ENCODE results near the gene NFIB. TPM values are rescaled to one million over a fixed set of nuclear protein-coding genes. Genes with fewer than 3 reads are reported as not detected.

The NFIB gene
- polyA plus RNA-seq, 3 donors = not detected

DNA sequence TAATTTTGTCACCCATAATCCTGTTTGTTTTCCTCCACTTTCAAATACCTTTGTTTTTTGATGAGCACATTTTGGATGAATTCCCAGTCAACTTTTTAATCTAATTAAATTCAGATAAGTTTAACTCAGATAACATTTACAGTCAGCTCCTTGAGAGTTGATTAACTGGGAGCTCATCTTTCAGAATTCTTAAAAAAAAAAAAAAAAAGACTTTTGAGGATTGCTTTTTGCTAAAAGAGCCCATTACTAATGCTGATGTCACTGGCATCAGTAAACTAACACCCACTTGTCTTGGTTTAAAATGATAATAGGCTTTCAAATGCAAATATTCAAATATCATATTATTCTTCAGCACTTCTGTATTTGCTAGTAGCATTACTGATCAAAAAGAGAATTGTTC lies 47.1 kb upstream of the NFIB start:
- Histone ChIP-seq H3K4me2 (replicated peaks; ENCODE audit: extremely low read depth, low read length, poor library complexity, severe bottlenecking) (no peak overlapping the region), H3K27me3 (ENCODE audit: control insufficient read depth in 2 of 2, insufficient read depth in 2 of 2, low read length in 2 of 2) (peaks cover 0 to 11% of the 10 kb centered on the region in 2 donors), H2AFZ (ENCODE audit: insufficient read depth, low read depth, low read length, poor library complexity, severe bottlenecking) (no peak overlapping the region), H3K9me3 (replicated peaks in 1 of 2; ENCODE audit: control insufficient read depth in 1 of 2, insufficient read depth in 1 of 2, low read length in 2 of 2) (no peaks in the 10 kb centered on the region), H3K27ac (ENCODE audit: low read depth in 1 of 2, low read length in 2 of 2) (no peak overlapping the region), H3K4me3 (replicated peaks in 1 of 3; ENCODE audit: low read depth in 2 of 3, low read length in 3 of 3) (no peak overlapping the region), H3K36me3 (replicated peaks in 1 of 2; ENCODE audit: control insufficient read depth in 1 of 2, insufficient read depth in 2 of 2, low read length in 2 of 2) (no peaks in the 10 kb centered on the region), H4K20me1 (ENCODE audit: insufficient read depth, low read length) (no peaks in the 10 kb centered on the region), H3K4me1 (ENCODE audit: control insufficient read depth in 1 of 2, insufficient read depth in 2 of 2, low read length in 2 of 2) (no peaks in the 10 kb centered on the region), H3K79me2 (ENCODE audit: insufficient read depth, low read length) (no peaks in the 10 kb centered on the region), H3K9ac (ENCODE audit: insufficient read depth, low read length, poor library complexity, severe bottlenecking) (no peak overlapping the region)
- intact Hi-C loops (cut with micrococcal nuclease) = no loop called here
- peaks cover 0 to 2% (median 0%) of the 10 kb centered on the region in 7 donors for H3K9me3 Mint-ChIP-seq
- peaks cover 6 to 9% (median 7%) of the 10 kb centered on the region in 3 donors for H3K27me3 Mint-ChIP-seq (ENCODE audit: low read depth in 3 of 3)
- no peaks in the 10 kb centered on the region for H3K4me1 Mint-ChIP-seq
- no peak for DNase-seq
- H3K4me3 Mint-ChIP-seq = no peak overlapping the region
- TF ChIP-seq, protein P1, sequence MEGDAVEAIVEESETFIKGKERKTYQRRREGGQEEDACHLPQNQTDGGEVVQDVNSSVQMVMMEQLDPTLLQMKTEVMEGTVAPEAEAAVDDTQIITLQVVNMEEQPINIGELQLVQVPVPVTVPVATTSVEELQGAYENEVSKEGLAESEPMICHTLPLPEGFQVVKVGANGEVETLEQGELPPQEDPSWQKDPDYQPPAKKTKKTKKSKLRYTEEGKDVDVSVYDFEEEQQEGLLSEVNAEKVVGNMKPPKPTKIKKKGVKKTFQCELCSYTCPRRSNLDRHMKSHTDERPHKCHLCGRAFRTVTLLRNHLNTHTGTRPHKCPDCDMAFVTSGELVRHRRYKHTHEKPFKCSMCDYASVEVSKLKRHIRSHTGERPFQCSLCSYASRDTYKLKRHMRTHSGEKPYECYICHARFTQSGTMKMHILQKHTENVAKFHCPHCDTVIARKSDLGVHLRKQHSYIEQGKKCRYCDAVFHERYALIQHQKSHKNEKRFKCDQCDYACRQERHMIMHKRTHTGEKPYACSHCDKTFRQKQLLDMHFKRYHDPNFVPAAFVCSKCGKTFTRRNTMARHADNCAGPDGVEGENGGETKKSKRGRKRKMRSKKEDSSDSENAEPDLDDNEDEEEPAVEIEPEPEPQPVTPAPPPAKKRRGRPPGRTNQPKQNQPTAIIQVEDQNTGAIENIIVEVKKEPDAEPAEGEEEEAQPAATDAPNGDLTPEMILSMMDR (IDR thresholded peaks at IDR 0.05) = no peak
- no peaks in the 10 kb centered on the region for H3K36me3 Mint-ChIP-seq
- H3K27ac Mint-ChIP-seq = no peak overlapping the region

DNA sequence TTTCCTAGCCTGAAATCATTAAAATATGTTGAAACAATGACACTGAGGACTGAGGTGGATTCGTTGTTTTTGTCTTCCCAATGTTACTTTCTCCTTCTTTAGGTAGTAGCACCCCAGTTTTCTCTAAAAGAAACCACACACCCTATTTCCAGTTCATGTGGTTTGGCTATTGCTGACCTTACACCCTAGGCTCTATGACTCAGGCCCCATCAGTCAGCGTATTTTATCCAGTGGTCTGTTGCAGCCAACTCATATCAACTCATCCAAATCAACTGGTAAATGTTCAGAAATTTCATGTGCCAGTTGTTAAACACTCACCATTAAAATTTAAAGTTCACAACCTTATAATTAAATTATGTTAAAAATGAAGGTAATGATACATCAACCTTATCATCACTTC lies 44.6 kb upstream of the NFIB start:
- Histone ChIP-seq H2AFZ (ENCODE audit: insufficient read depth, low read depth, low read length, poor library complexity, severe bottlenecking) (no peak overlapping the region), H3K9me3 (replicated peaks in 1 of 2; ENCODE audit: control insufficient read depth in 1 of 2, insufficient read depth in 1 of 2, low read length in 2 of 2) (no peaks in the 10 kb centered on the region), H3K9ac (ENCODE audit: insufficient read depth, low read length, poor library complexity, severe bottlenecking) (no peak overlapping the region), H3K4me2 (replicated peaks; ENCODE audit: extremely low read depth, low read length, poor library complexity, severe bottlenecking) (no peak overlapping the region), H3K4me1 (ENCODE audit: control insufficient read depth in 1 of 2, insufficient read depth in 2 of 2, low read length in 2 of 2) (no peaks in the 10 kb centered on the region), H3K36me3 (replicated peaks in 1 of 2; ENCODE audit: control insufficient read depth in 1 of 2, insufficient read depth in 2 of 2, low read length in 2 of 2) (no peaks in the 10 kb centered on the region), H3K27me3 (ENCODE audit: control insufficient read depth in 2 of 2, insufficient read depth in 2 of 2, low read length in 2 of 2) (peaks cover 0 to 3% of the 10 kb centered on the region in 2 donors), H3K27ac (ENCODE audit: low read depth in 1 of 2, low read length in 2 of 2) (no peak overlapping the region), H4K20me1 (ENCODE audit: insufficient read depth, low read length) (no peaks in the 10 kb centered on the region), H3K79me2 (ENCODE audit: insufficient read depth, low read length) (no peaks in the 10 kb centered on the region), H3K4me3 (replicated peaks in 1 of 3; ENCODE audit: low read depth in 2 of 3, low read length in 3 of 3) (no peak overlapping the region)
- Mint-ChIP-seq H3K36me3 (no peaks in the 10 kb centered on the region), H3K27ac (no peak overlapping the region), H3K27me3 (ENCODE audit: low read depth in 3 of 3) (peaks cover 7 to 24% (median 8%) of the 10 kb centered on the region in 3 donors), H3K9me3 (peaks cover 0 to 2% (median 0%) of the 10 kb centered on the region in 7 donors), H3K4me3 (no peak overlapping the region), H3K4me1 (peaks cover 2% of the 10 kb centered on the region)
- TF ChIP-seq, protein P1 (IDR thresholded peaks at IDR 0.05) = no peak
- DNase-seq = no peak
- intact Hi-C loops (cut with micrococcal nuclease) = no loop called here
- no CpG with 5 or more reads among the region's 2 CpGs for WGBS (ENCODE audit: insufficient coverage)

Data from CD14-positive monocyte (primary cell).